Glutamatergic neuron (in vitro differentiated cells): Measurements from ENCODE around the gene HSPB1. TPM values are rescaled to one million over a fixed set of nuclear protein-coding genes. Genes with fewer than 3 reads are reported as not detected.
A peak's percentile ranks its signal among the peaks of the same experiment; 100 is the strongest.
"Not testable (repeated sequence)": the region's sequence is repeated elsewhere in the genome, so short reads cannot be mapped to it uniquely, and the experiment has no call there.

Experiments
- DNase-seq: peaks from one replicate; pipeline ENCODE4 v3.0.0; 2022
- H3K27ac Mint-ChIP-seq: one replicate; pipeline ENCODE4 v1.8.0; 2020; ENCODE audit warnings: mild to moderate bottlenecking, mixed read lengths, inconsistent platforms; ENCODE audit not compliant: unreplicated experiment
- H3K27me3 Mint-ChIP-seq: one replicate; pipeline ENCODE4 v1.8.0; 2020; ENCODE audit warnings: mild to moderate bottlenecking, moderate library complexity, mixed read lengths, inconsistent platforms; ENCODE audit not compliant: unreplicated experiment
- H3K36me3 Mint-ChIP-seq: one replicate; pipeline ENCODE4 v1.8.0; 2020; ENCODE audit warnings: mild to moderate bottlenecking, mixed read lengths, inconsistent platforms; ENCODE audit not compliant: unreplicated experiment
- H3K4me1 Mint-ChIP-seq: one replicate; pipeline ENCODE4 v1.8.0; 2020; ENCODE audit warnings: mild to moderate bottlenecking, low read depth, mixed read lengths, inconsistent platforms; ENCODE audit not compliant: unreplicated experiment
- H3K4me3 Mint-ChIP-seq: one replicate; pipeline ENCODE4 v1.8.0; 2020; ENCODE audit warnings: mild to moderate bottlenecking, mixed read lengths, inconsistent platforms; ENCODE audit not compliant: unreplicated experiment
- H3K9me3 Mint-ChIP-seq: one replicate; pipeline ENCODE4 v1.8.0; 2020; ENCODE audit warnings: mild to moderate bottlenecking, moderate library complexity, mixed read lengths, inconsistent platforms; ENCODE audit not compliant: unreplicated experiment
- CTCF ChIP-seq: fragments of 200-600 bp; sonication (generic); IDR thresholded peaks from one replicate; pipeline ENCODE4 v1.5.0; 2021; ENCODE audit not compliant: partially characterized antibody, unreplicated experiment
- total RNA-seq: library from RNA; stranded (reverse); fragmentation: NEBNext Ultra II Directional; extraction: Animal tissue kit (Norgen Biotek cat#: 25700); gene quantifications from one replicate; pipeline ENCODE4 v1.2.1, GENCODE V29; 2021; ENCODE audit not compliant: unreplicated experiment

The HSPB1 gene
- total RNA-seq, 1 donor from 2014 or later = 50.4 TPM

DNA sequence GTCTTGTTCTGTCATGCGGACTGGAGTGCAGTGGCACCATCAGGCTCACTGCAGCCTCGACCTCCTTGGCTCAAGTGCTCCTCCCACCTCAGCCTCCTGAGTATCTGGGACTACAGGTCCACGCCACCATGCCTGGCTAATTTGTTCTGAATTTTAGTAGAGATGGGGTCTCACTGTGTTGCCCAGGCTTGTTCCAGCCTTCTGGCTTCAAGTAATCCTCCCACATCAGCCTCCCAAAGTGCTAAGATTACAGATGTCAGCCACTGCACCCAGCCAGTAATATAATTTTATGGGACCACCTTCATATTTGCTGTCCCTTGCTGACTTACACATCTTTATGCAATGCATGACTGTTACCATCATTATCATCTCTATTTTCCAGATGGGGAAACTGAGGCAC is 1.5 kb upstream of the HSPB1 start:
- H3K4me1 Mint-ChIP-seq = no peaks in the 10 kb centered on the region
- no peak for DNase-seq
- peaks cover 6% of the 10 kb centered on the region for H3K9me3 Mint-ChIP-seq
- TF ChIP-seq CTCF = no peak
- no peak overlapping the region for H3K27ac Mint-ChIP-seq
- peaks cover 8% of the 10 kb centered on the region for H3K27me3 Mint-ChIP-seq
- no peak overlapping the region for H3K4me3 Mint-ChIP-seq
- H3K36me3 Mint-ChIP-seq = no peaks in the 10 kb centered on the region

DNA sequence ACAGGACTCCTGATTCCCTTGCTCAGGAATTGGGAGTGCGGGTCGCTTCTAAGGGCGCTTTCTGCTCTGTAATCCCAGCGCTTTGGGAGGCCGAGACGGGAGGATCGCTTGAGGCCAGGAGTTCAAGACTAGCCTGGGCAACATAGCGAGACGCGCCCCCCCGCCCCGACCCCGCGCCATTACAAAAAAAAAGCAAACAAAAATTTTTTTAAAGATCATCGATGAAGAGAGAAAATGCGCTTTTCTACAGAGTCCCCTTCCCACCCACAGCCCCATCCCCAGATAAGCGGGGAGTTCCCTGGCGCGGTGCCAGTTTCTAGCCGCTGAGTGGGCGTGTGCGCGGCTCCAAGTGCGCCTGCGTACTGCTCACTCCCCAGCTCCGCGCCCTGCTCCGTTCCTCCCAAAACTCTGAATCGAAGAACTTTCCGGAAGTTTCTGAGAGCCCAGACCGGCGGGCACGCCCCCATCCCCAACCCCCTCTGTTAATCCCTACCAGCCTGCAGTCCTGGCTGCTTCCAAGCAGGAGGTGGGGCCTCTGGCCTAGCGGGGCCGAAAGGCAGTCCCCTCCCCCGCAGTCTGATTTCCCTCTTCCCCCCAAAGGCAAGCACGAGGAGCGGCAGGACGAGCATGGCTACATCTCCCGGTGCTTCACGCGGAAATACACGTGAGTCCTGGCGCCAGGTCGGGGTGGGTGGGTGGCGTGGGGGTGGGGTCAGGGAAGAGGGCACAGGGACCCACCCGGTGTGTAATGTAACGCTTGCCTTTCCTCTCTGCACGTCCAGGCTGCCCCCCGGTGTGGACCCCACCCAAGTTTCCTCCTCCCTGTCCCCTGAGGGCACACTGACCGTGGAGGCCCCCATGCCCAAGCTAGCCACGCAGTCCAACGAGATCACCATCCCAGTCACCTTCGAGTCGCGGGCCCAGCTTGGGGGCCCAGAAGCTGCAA is 1.0 kb downstream of the HSPB1 start:
- peaks cover 9% of the 10 kb centered on the region for H3K27me3 Mint-ChIP-seq
- peak overlapping the region; percentile 81 for H3K4me3 Mint-ChIP-seq
- no peak for TF ChIP-seq CTCF
- no peaks in the 10 kb centered on the region for H3K4me1 Mint-ChIP-seq
- H3K27ac Mint-ChIP-seq = no peak overlapping the region
- no peaks in the 10 kb centered on the region for H3K36me3 Mint-ChIP-seq
- peaks cover 2% of the 10 kb centered on the region for H3K9me3 Mint-ChIP-seq
- DNase-seq = peak; percentile 71

GRCh38 chr7:76304888-76305375 is 2.5 kb downstream of the HSPB1 start:
- Mint-ChIP-seq H3K4me3 (no peak overlapping the region), H3K9me3 (peaks cover 2% of the 10 kb centered on the region), H3K36me3 (no peaks in the 10 kb centered on the region), H3K27me3 (peaks cover 7% of the 10 kb centered on the region), H3K27ac (no peak overlapping the region), H3K4me1 (no peaks in the 10 kb centered on the region)
- no peak for TF ChIP-seq CTCF
- DNase-seq = no peak

GRCh38 chr7:76308874-76309273 is 6.4 kb downstream of the HSPB1 start:
- H3K4me3 Mint-ChIP-seq, DNase-seq, H3K9me3 Mint-ChIP-seq, H3K27ac Mint-ChIP-seq, H3K27me3 Mint-ChIP-seq, H3K4me1 Mint-ChIP-seq, H3K36me3 Mint-ChIP-seq: not testable (repeated sequence)

DNA sequence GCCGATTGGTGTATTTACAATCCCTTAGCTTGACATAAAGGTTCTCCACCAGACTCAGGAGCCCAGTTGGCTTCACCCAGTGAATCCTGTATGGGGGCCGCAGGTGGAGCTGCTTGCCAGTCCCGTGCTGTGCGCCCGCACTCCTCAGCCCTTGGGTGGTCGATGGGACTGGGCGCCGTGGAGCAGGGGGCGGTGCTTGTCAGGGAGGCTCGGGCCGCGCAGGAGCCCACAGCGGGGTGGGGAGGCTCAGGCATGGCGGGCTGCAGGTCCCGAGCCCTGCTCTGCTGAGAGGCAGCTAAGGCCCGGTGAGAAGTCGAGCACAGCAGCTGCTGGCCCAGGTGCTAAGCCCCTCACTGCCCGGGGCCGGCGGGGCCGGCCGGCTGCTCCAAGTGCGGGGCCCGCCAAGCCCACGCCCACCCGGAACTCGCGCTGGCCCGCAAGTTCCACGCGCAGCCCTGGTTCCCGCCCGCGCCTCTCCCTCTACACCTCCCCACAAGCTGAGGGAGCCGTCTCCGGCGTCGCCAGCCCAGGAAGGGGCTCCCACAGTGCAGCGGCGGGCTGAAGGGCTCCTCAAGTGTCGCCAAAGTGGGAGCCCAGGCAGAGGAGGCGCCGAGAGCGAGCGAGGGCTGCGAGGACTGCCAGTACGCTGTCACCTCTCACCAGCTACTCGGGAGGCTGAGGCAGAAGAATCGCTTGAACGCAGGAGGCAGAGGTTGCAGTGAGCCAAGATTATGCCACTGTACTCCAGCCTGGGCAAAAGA is 7.0 kb downstream of the HSPB1 start:
- H3K4me3 Mint-ChIP-seq, H3K9me3 Mint-ChIP-seq, DNase-seq, H3K4me1 Mint-ChIP-seq, H3K36me3 Mint-ChIP-seq, H3K27ac Mint-ChIP-seq: not testable (repeated sequence)
- H3K27me3 Mint-ChIP-seq = peaks cover 13% of the 10 kb centered on the region
